Smooth muscle cell (in vitro differentiated cells): ENCODE data around the gene ZNF492. TPM values are rescaled to one million over a fixed set of nuclear protein-coding genes. Genes with fewer than 3 reads are reported as not detected.

Source experiments
- DNase-seq: peaks from one replicate; lab custom pipeline; 2025; ENCODE audit not compliant: unreplicated experiment; lab: John Stamatoyannopoulos, UW
- H2AFZ ChIP-seq: fragments of 200-600 bp; sonication (generic); 2 replicates; pipeline ENCODE4 v1.6.0; 2016; ENCODE audit warnings: antibody characterized with exemption, low read depth, mild to moderate bottlenecking
- H3F3A ChIP-seq: fragments of 200-600 bp; sonication (generic); 2 replicates; pipeline ENCODE4 v1.6.0; 2017; ENCODE audit warnings: antibody characterized with exemption, low read depth
- H3K27ac ChIP-seq: fragments of 200-600 bp; sonication (generic); 2 replicates; pipeline ENCODE4 v1.5.1; 2016; ENCODE audit warnings: low read depth, mild to moderate bottlenecking
- H3K27me3 ChIP-seq: fragments of 200-600 bp; sonication (generic); 2 replicates; pipeline ENCODE4 v1.6.1; 2016; ENCODE audit warnings: low read depth, mild to moderate bottlenecking
- H3K36me3 ChIP-seq: fragments of 200-600 bp; sonication (generic); 2 replicates; pipeline ENCODE4 v1.5.1; 2016; ENCODE audit warnings: low read depth
- H3K4me1 ChIP-seq: fragments of 200-600 bp; sonication (generic); 2 replicates; pipeline ENCODE4 v1.5.1; 2016; ENCODE audit warnings: low read depth
- H3K4me2 ChIP-seq: fragments of 200-600 bp; sonication (generic); 2 replicates; pipeline ENCODE4 v1.6.0; 2016; ENCODE audit warnings: mild to moderate bottlenecking
- H3K4me3 ChIP-seq: fragments of 200-600 bp; sonication (generic); 2 replicates; pipeline ENCODE4 v1.5.1; 2016; ENCODE audit warnings: mild to moderate bottlenecking
- H3K79me2 ChIP-seq: fragments of 200-600 bp; sonication (generic); 2 replicates; pipeline ENCODE4 v1.6.0; 2016; ENCODE audit warnings: low read depth, mild to moderate bottlenecking
- H3K9ac ChIP-seq: fragments of 200-600 bp; sonication (generic); 2 replicates; pipeline ENCODE4 v1.6.0; 2016; ENCODE audit warnings: low read depth
- H3K9me3 ChIP-seq: fragments of 200-600 bp; sonication (generic); replicated peaks from 2 replicates; pipeline ENCODE4 v1.5.1; 2016; ENCODE audit warnings: low read depth
- H4K20me1 ChIP-seq: fragments of 200-600 bp; sonication (generic); 2 replicates; pipeline ENCODE4 v1.6.0; 2016; ENCODE audit warnings: low read depth
- CTCF ChIP-seq: fragments of 200-600 bp; sonication (generic); IDR thresholded peaks from 2 replicates; pipeline ENCODE4 v1.5.1; 2017; ENCODE audit warnings: borderline replicate concordance, mild to moderate bottlenecking, antibody characterized with exemption; ENCODE audit not compliant: insufficient read depth, poor library complexity, severe bottlenecking
- WGBS: methylation state at CpG from one replicate; pipeline ENCODE4 v1.1.7; 2016; ENCODE audit warnings: low lambda C conversion rate; 5-methylcytosine and 5-hydroxymethylcytosine counted together
- polyA plus RNA-seq: library from polyadenylated mRNA; unstranded; fragments of >200 nt; fragmentation: Nextera tagmentation; extraction: Ambion mirVana; gene quantifications from 2 replicates; pipeline ENCODE4 v1.2.1, GENCODE V29; 2016
- total RNA-seq: library from RNA; depleted of rRNA; stranded (reverse); fragments of >200 nt; gene quantifications from 2 replicates; pipeline ENCODE4 v1.2.3, GENCODE V29; 2014

ZNF492 gene
- total and polyA plus RNA-seq, 2 experiments from 2014 or later, result not detected

- Histone ChIP-seq H3F3A (no peaks in the 10 kb centered on the region), H3K79me2 (no peaks in the 10 kb centered on the region), H3K27ac (no peak overlapping the region), H3K27me3 (no peaks in the 10 kb centered on the region), H3K4me1 (no peaks in the 10 kb centered on the region), H2AFZ (no peak overlapping the region), H3K4me2 (no peak overlapping the region), H3K36me3 (no peaks in the 10 kb centered on the region), H3K9me3 (no peaks in the 10 kb centered on the region), H3K4me3 (no peak overlapping the region), H3K9ac (no peak overlapping the region), H4K20me1 (no peaks in the 10 kb centered on the region)
- TF ChIP-seq CTCF, result no peak
- WGBS, result 93% methylated on average over 1 of the region's 1 CpG
- DNase-seq, result no peak
Measured at GRCh38 chr19:22620912-22621311, 13.2 kb upstream of the ZNF492 start.

DNA sequence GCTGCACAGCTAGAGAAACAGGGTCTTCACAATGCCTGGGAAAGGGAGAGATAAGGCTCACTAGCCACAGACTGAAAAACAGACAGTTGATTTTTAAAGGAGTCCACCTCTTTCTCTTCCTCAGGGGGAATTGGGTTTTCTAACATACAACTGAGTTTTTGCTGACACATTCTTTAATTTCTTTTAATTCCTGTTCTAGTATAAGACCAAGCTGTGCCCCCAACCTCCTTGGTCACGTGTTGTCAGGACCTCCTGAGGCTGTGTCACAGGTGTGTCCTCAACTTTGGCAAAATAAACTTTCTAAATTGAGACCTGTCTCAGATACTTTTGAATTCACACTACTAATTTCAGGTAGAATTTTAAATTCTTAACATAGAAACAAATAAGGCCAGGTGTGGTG is 12.1 kb upstream of the ZNF492 start:
- no peaks in the 10 kb centered on the region for H3K9me3 ChIP-seq
- no peak for TF ChIP-seq CTCF
- H3K4me1 ChIP-seq, result no peaks in the 10 kb centered on the region
- no peaks in the 10 kb centered on the region for H3K27me3 ChIP-seq
- no peaks in the 10 kb centered on the region for H4K20me1 ChIP-seq
- no peak overlapping the region for H3K4me3 ChIP-seq
- no peak overlapping the region for H2AFZ ChIP-seq
- H3K9ac ChIP-seq, result no peak overlapping the region
- H3K27ac ChIP-seq, result no peak overlapping the region
- no peaks in the 10 kb centered on the region for H3F3A ChIP-seq
- H3K36me3 ChIP-seq, result no peaks in the 10 kb centered on the region
- no peak overlapping the region for H3K4me2 ChIP-seq
- no peak for DNase-seq
- WGBS, result 23% methylated on average over 1 of the region's 1 CpG
- H3K79me2 ChIP-seq, result no peaks in the 10 kb centered on the region

- Histone ChIP-seq H3K4me1 (no peaks in the 10 kb centered on the region), H3F3A (no peaks in the 10 kb centered on the region), H3K4me3 (no peak overlapping the region), H3K27ac (no peak overlapping the region), H3K79me2 (no peaks in the 10 kb centered on the region), H3K9ac (no peak overlapping the region), H3K36me3 (no peaks in the 10 kb centered on the region), H3K4me2 (no peak overlapping the region), H4K20me1 (no peaks in the 10 kb centered on the region), H3K9me3 (no peaks in the 10 kb centered on the region), H3K27me3 (no peaks in the 10 kb centered on the region), H2AFZ (no peak overlapping the region)
- WGBS, result 92% methylated on average over 48 of the region's 71 CpGs
- no peak for TF ChIP-seq CTCF
- DNase-seq, result no peak
Measured at GRCh38 chr19:22622901-22623840, 11.0 kb upstream of the ZNF492 start.

DNA sequence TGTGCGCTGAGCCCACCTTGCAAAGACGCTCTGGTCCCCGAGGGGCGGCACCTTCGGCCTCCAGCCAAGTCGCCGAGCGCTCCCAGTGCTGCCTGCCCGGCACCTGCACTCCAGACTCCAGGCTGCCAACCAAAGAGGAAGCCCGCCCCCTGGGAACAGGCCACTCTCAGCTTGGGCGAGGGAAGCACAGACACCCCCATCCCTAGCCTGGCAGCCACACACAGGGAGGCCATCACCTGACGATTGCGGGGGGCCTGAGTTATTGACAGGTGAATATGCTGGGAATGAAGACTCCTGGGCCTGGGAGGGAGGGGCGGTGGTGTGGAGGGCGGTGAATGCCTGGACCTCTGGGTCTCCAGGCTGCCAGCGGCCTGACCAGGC is 10.3 kb upstream of the ZNF492 start:
- H2AFZ ChIP-seq, result no peak overlapping the region
- no peak for DNase-seq
- H3K27ac ChIP-seq, result no peak overlapping the region
- no peak overlapping the region for H3K9ac ChIP-seq
- H4K20me1 ChIP-seq, result no peaks in the 10 kb centered on the region
- no peaks in the 10 kb centered on the region for H3K27me3 ChIP-seq
- no peaks in the 10 kb centered on the region for H3K36me3 ChIP-seq
- no peaks in the 10 kb centered on the region for H3F3A ChIP-seq
- no peaks in the 10 kb centered on the region for H3K4me1 ChIP-seq
- no peak overlapping the region for H3K4me3 ChIP-seq
- 87% methylated on average over 12 of the region's 16 CpGs for WGBS
- no peaks in the 10 kb centered on the region for H3K79me2 ChIP-seq
- no peak for TF ChIP-seq CTCF
- H3K4me2 ChIP-seq, result no peak overlapping the region
- no peaks in the 10 kb centered on the region for H3K9me3 ChIP-seq
